Right lobe of liver (tissue), 6 donors: ENCODE measurements around the gene REC114. TPM values are rescaled to one million over a fixed set of nuclear protein-coding genes. Genes with fewer than 3 reads are reported as not detected.
"Not testable (repeated sequence)": the region's sequence is repeated elsewhere in the genome, so short reads cannot be mapped to it uniquely, and the experiment has no call there.

Source experiments
- ATAC-seq, 4 donors: fragments of 200-7000 bp; cut with Tn5 transposase; one replicate each; pipeline ENCODE4 v1.9.1; 2020; ENCODE audit warnings: mild to moderate bottlenecking in 4 of 4, moderate library complexity in 4 of 4
- DNase-seq, 3 donors: peaks; one replicate each; pipeline ENCODE4 v3.0.0-alpha.2; 2020
- H3K27ac ChIP-seq, 3 donors: fragments of 200-600 bp; one replicate each; pipeline ENCODE4 v1.8.0; 2022
- H3K27me3 ChIP-seq, 2 donors: fragments of 200-600 bp; one replicate each; pipeline ENCODE4 v1.8.0; 2022
- H3K36me3 ChIP-seq, 4 donors: fragments of 200-600 bp; sonication (generic) in 1 of 4; one replicate each; pipeline versions ENCODE4 v1.5.1 to v1.8.0; 2017 to 2022; ENCODE audit warnings: control low read depth in 1 of 4
- H3K4me1 ChIP-seq, 4 donors: fragments of 200-600 bp; sonication (generic) in 1 of 4; one replicate each; pipeline versions ENCODE4 v1.5.1 to v1.8.0; 2017 to 2022; ENCODE audit warnings: control low read depth in 1 of 4
- H3K4me3 ChIP-seq, 3 donors: fragments of 200-600 bp; one replicate each; pipeline ENCODE4 v1.8.0; 2022
- H3K9me3 ChIP-seq, 4 donors: fragments of 200-600 bp; sonication (generic) in 1 of 4; one replicate each; pipeline versions ENCODE4 v1.5.1 to v1.8.0; 2017 to 2022; ENCODE audit warnings: control low read depth in 1 of 4
- CTCF ChIP-seq, 4 donors: fragments of 200-600 bp in 3 of 4; fragments of 450-650 bp in 1 of 4; IDR thresholded peaks; one replicate each; pipeline versions ENCODE4 v1.5.1 to v1.8.0; 2016 to 2022; ENCODE audit warnings: antibody characterized with exemption in 4 of 4, mild to moderate bottlenecking in 2 of 4
- POLR2A ChIP-seq: fragments of 450-650 bp; IDR thresholded peaks from one replicate; pipeline ENCODE4 v1.6.1; 2017; ENCODE audit warnings: antibody characterized with exemption, mild to moderate bottlenecking
- WGBS: methylation state at CpG from one replicate; pipeline ENCODE4 v1.1.6; 2018; ENCODE audit warnings: low coverage, low lambda C conversion rate; ENCODE audit not compliant: insufficient coverage; ENCODE audit errors: missing lambda C conversion rate; 5-methylcytosine and 5-hydroxymethylcytosine counted together
- intact Hi-C, 2 donors: fragments of 100-400 bp; cut with DNase I; formaldehyde crosslinking; loops; one replicate each; pipeline versions ENCODE4 v1.11.2 to v1.14.1; 2022
- total RNA-seq, 6 experiments: library from RNA; depleted of rRNA in 2 of 6; stranded (reverse); fragments of >200 nt in 2 of 6; fragmentation: NEBNext Ultra II Directional in 3 of 6; extraction: Animal tissue kit (Norgen Biotek cat#: 25700) in 3 of 6; gene quantifications; one replicate each; pipeline versions ENCODE4 v1.1.0 to v1.2.4, GENCODE V29; 2016 to 2023
- donor health status: DM: no; HTN: yes; CAD: no.
- donor health status: DM: no; HTN: no; CAD: no.
- donor health status: DM: no; HTN: no; CAD: no.
- donor health status: DM: no; HTN: yes; CAD: no.
- donor health status: DM: no; HTN: yes; CAD: no.

REC114 gene
- total RNA-seq, 6 experiments from 2014 or later, result not detected

DNA sequence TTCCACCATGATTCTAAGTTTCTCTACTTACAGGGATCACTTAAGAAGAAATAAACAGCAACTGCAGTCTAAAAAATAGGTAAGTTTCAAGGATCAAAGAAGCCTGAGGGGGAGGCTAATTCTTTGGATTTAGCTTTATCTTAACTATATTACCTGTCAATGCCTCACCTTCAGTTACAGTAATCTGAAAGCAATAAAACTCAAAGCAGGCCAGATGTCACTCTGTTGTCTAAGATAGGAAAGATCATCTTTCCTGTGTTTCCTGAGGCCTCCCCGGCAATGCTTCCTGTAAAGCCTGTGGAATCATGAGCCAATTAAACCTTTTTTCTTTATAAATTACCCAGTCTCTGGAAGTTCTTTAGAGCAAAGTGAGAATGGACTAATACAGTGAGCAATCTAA lies 130.1 kb downstream of the REC114 start:
- ATAC-seq, result no peak
- no peak overlapping the region for H3K27ac ChIP-seq

DNA sequence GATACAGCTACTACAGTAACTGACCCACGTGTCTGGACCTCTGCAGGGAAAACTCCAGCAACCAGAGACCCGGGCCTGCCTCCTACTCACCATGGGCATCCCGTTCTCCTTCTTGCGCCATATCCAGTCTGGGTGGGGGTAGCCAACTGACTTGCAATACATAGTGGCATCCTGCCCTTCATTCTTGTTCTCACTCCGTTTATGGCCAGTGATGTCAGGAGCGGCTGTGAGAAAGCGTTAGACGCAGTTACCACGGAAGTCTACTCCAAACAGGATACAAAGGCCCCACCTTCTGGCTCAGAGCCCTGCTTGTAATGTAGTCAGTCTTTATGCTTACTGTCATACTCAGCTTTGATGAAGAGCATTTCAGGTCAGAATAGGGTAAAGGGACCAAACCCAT lies 130.6 kb downstream of the REC114 start:
- H3K27me3 ChIP-seq, result no peaks in the 10 kb centered on the region
- 71% methylated on average over 9 of the region's 9 CpGs for WGBS
- peaks cover 0 to 59% (median 23%) of the 10 kb centered on the region in 4 donors for H3K36me3 ChIP-seq
- H3K9me3 ChIP-seq, result no peaks in the 10 kb centered on the region
- H3K4me3 ChIP-seq, result no peak overlapping the region
- peak in 1 of 3 donors; percentile 28 for DNase-seq
- peak; percentile 23 to 67 (median 50) for ATAC-seq
- H3K27ac ChIP-seq, result no peak overlapping the region
- no peaks in the 10 kb centered on the region for H3K4me1 ChIP-seq
- TF ChIP-seq POLR2A (no peak), CTCF (IDR thresholded peaks at IDR 0.05) (no peak)
- intact Hi-C loops, result loop anchor here in 1 of 2 donors (10.0 kb wide), 1 partner anchor 71 kb away; no protein-coding TSS in a partner anchor

More for the DNA sequence above, 130.1 kb downstream of the REC114 start:
- TF ChIP-seq POLR2A, result no peak
- TF ChIP-seq CTCF (IDR thresholded peaks at IDR 0.05), result no peak
- no peaks in the 10 kb centered on the region for H3K4me1 ChIP-seq
- intact Hi-C loops, result loop anchor here in 1 of 2 donors (10.0 kb wide), 1 partner anchor 72 kb away; no protein-coding TSS in a partner anchor
- DNase-seq, result no peak
- peaks cover 0 to 65% (median 25%) of the 10 kb centered on the region in 4 donors for H3K36me3 ChIP-seq
- H3K9me3 ChIP-seq, result no peaks in the 10 kb centered on the region
- WGBS, result 73% methylated on average over 1 of the region's 1 CpG
- no peaks in the 10 kb centered on the region for H3K27me3 ChIP-seq
- H3K4me3 ChIP-seq, result no peak overlapping the region

DNA sequence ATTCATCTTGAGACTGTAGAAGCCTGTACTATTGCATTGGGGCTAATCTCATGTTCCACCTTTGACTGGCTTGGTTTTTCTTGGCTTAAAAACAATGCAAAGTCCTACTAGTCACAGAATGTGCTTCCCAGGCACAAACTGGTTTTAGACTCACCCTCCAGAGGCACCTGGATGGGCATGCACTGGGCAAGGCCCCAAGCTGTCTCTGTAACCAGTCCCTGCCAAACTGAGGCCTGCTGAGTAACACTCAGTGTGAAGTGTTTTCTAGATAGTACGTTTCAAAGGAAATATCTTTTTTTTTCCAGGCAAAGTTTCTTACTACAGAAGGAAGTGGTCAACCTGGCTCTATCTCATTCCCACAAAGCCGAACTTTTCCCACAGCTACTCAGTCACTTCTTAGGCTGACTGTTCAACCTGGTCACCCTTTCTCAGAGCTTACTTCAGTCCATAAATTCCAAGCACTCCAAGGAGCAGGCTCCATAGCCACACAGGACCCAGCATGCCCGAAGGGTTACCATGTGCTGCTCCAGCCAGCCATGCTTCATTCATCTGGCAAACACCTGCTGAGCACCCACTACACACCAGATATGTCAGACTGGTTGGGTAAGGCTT lies 132.8 kb downstream of the REC114 start:
- TF ChIP-seq POLR2A (no peak), CTCF (IDR thresholded peaks at IDR 0.05) (no peak)
- Histone ChIP-seq H3K4me3 (no peak overlapping the region), H3K27ac (no peak overlapping the region), H3K36me3 (peaks cover 0 to 40% (median 10%) of the 10 kb centered on the region in 4 donors), H3K4me1 (no peaks in the 10 kb centered on the region), H3K9me3 (no peaks in the 10 kb centered on the region), H3K27me3 (no peaks in the 10 kb centered on the region)
- ATAC-seq, result no peak
- intact Hi-C loops, result loop anchor here in 1 of 2 donors (10.0 kb wide), 1 partner anchor 69 kb away; no protein-coding TSS in a partner anchor
- 71% methylated on average over 3 of the region's 3 CpGs for WGBS
- no peak for DNase-seq

- not testable (repeated sequence) for H3K27ac ChIP-seq, H3K9me3 ChIP-seq, H3K27me3 ChIP-seq, ATAC-seq, H3K4me3 ChIP-seq, DNase-seq, H3K4me1 ChIP-seq
- intact Hi-C loops, result loop anchor here in 1 of 2 donors (10.0 kb wide), 1 partner anchor 67 kb away; no protein-coding TSS in a partner anchor
- H3K36me3 ChIP-seq, result peaks cover 0 to 33% (median 9%) of the 10 kb centered on the region in 4 donors
Measured at GRCh38 chr15:73577593-73577992, 134.6 kb downstream of the REC114 start.

- Histone ChIP-seq H3K9me3 (no peaks in the 10 kb centered on the region), H3K27me3 (no peaks in the 10 kb centered on the region), H3K36me3 (peaks cover 0 to 32% (median 7%) of the 10 kb centered on the region in 4 donors), H3K4me3 (no peak overlapping the region), H3K4me1 (no peaks in the 10 kb centered on the region), H3K27ac (no peak overlapping the region)
- DNase-seq (no peak), ATAC-seq (no peak)
- TF ChIP-seq POLR2A, result no peak
- no peak for TF ChIP-seq CTCF (IDR thresholded peaks at IDR 0.05)
- intact Hi-C loops, result loop anchor here in 1 of 2 donors (10.0 kb wide), 1 partner anchor 67 kb away; no protein-coding TSS in a partner anchor
- WGBS, result 100% methylated on average over 2 of the region's 2 CpGs
Measured at GRCh38 chr15:73578026-73578425, 135.1 kb downstream of the REC114 start.
